CD4-positive, alpha-beta T cell treated with Interleukin-21 for 1 hour (primary cell): ENCODE measurements around the gene BMPER.

ENCODE experiments used
- DNase-seq: peaks from one replicate; pipeline ENCODE4 v3.0.0-alpha.2; 2020

BMPER gene

DNA sequence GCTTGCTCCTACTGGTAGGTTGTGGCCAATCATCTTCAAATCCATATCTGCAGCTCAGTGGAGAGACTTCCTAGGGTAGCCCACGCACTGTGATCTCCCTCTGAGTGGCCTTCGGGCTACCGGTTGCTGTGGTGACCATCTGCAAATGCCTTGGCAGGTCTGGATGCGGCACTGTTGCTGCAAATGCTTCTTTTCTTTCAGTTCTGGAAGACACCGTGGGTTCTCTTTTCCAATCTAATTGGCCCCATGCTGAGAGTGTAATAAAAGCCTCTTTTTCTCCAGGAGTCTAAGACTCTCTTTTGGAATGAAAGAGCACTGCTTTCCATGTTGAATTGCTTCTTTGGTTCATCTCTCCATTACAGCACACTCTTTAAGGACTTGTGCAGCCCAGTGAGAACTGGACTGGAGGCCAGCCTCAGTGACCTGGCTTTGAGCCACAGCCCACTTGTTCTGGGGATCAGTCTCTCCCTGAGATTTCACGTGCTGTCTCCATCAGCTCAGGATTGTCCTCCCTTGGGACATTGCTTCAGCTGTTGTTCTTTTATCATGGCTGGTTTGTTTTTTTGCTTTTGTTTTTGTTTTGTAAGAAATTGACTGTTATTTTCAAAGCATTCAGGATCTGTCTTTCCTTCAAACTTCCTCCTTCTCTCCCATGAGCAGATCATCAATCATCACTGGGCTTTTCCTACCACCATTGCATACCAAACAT lies 286.6 kb downstream of the BMPER start:
- no peak for DNase-seq

DNA sequence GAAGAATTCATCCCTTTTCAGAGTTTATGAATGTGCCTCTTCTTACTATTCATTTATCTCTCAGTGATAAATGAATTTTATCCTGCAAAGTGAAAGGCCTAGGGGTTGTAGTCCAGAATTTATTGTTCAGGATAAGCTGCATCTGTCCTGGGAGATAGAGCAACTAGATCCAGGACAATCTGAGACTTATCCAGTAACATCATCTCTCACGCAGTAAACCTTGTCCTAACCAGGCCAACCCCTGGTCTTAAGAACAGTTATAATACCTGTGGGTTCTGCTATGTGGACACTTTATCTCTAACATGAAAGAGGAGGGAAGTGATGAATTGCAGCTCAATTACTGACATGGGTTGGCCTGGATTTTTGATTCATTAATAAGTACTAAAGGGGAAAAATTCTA lies 287.6 kb downstream of the BMPER start:
- DNase-seq, result no peak

DNA sequence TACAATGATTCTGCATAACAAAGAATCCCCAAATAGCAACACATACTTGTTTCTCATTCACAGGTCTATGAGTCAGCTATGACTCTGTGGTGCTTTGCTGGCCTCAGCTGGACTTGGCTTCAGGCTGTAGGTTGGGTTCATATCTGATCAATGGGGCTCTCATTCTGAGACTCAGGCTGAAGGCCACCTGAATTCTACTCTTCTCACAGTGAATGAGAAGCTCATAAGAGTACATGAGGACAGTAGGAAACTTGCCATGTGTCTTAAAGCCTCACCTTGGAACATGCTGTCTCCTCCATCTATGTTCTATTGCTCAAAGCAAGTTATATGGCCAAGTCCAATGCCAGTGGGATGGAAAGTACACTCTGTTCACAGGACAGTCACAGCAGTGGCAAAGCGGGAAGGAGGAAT lies 292.9 kb downstream of the BMPER start:
- DNase-seq, result no peak
